Activated CD4-positive, alpha-beta T cell treated with anti-CD3 and anti-CD28 coated beads, Interleukin-2, Interleukin-4, amounts not matched to agents 100 ng/mL and 50 ng/mL, durations not matched to agents 16 hours and 8 hours (primary cell): ENCODE results near the gene HORMAD1.
A peak's percentile ranks its signal among the peaks of the same experiment; 100 is the strongest.
"Not testable (repeated sequence)": the region's sequence is repeated elsewhere in the genome, so short reads cannot be mapped to it uniquely, and the experiment has no call there.

Source experiments
- DNase-seq: peaks from one replicate; pipeline ENCODE4 v3.0.0-alpha.2; 2020; ENCODE audit warnings: low spot score

Gene HORMAD1

DNA sequence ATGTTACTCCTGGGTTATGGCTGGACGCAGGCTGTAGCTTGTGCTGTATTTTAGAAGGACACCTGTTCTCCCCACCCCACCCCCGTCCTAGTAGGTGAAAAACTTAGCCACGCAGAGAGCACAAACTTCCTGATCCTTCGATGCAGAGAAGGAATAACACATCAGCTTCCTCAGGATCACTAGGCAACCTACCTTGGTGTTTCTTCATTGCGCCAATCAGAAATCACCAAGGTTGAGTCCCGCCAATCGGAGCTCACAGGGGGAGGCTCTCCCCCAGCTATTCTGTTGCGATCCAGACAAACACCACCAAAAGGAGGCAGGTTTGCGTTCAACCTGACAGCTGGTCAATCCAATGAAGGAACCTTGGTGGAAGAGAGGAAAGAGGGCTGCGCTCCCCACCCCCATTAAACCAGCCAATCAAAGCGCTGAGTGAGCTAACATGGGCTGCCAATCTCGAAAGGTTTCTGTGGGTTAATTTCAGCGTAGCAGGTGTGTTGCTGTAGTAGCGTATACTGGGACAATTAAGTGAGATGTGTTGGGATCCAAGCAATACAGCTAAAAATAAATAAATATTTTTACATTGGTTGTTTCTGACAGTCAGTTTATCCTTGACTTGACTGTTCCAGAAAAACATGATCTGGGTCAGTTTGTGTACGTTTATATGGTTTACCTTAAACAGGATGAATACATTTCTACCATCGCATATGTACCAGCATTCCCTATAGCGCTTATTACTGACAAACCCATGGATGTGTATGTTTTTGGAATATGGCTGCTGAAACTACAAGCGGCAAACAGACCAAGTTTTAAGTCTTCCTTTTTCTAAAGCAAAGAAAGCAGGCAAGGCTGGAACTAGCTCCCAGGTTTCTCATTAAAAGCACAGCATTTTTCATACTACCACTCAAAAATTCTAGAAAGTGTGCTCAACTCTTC lies 23.4 kb downstream of the HORMAD1 start, which contains the start of gene GOLPH3L:
Gene GOLPH3L, minus strand, starts transcription at position 160 of the 933 bp plus-strand sequence. CDS start 2,316 bp downstream, outside the sequence.
- peak; percentile 97 for DNase-seq

DNA sequence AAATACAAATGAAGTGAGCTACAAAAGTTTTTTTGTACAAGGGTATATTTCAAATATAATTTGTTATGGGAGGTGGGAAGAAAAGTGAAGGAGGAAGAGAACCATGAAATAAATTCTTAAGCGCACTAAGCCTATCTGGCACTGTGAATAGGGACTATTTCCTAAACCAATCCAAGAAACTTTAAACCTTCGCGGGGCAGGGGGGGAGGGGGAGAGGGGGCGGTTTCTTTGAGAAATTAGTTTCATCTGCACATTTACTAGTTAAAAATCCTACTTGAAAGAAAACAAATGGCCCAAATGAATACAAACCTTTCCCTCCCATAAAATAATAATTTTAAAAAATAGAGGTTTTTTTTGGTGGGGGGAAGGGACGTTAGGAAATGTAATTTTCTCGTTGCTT lies 24.1 kb downstream of the HORMAD1 start:
- no peak for DNase-seq

- no peak for DNase-seq
Measured at GRCh38 chr1:150696162-150696561, 24.5 kb downstream of the HORMAD1 start.

- DNase-seq, result no peak
Measured at GRCh38 chr1:150695561-150695960, 25.1 kb downstream of the HORMAD1 start.

- no peak for DNase-seq
Measured at GRCh38 chr1:150692720-150693119, 28.0 kb downstream of the HORMAD1 start.

DNA sequence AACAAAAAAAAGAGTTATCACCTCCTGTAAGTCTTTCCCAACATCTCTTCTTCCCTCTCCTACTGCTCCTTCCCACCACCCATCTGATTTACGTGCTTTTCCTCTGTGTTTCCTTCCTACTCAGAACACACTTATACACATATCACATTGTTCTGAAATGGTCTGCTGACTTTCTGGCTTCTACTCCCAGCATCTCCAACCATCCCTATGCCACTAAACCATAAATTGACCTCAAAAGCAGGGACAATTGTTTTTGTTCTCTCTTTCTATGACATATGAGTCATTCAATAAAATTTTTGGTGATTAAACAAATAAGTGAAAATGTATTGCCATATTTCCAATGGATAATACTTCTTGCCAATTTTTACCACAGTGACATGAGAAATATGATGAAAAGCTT lies 31.9 kb downstream of the HORMAD1 start:
- DNase-seq, result no peak

DNA sequence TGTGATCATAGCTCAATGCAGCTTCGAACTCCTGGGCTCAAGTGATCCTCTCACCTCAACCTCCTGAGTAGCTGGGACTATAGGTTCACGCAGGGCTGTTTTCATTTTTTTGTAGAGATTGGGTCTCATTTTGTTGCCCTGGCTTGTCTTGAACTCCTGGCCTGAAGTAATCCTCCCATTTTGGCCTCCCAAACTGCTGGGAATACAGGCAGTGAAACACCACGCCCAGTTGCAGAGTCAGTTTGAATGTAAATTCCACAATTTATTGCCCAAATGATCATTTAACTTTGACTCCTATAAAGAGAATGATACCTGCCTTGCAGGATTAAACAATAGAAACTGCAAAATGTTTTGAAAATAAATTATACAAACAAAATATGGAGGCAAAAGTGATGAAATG lies 34.4 kb downstream of the HORMAD1 start:
- DNase-seq, result no peak

- no peak for DNase-seq
Measured at GRCh38 chr1:150683914-150684313, 36.8 kb downstream of the HORMAD1 start.

GRCh38 chr1:150678988-150679387 lies 41.7 kb downstream of the HORMAD1 start:
- no peak for DNase-seq

- no peak for DNase-seq
Measured at GRCh38 chr1:150674881-150675280, 45.8 kb downstream of the HORMAD1 start.

DNA sequence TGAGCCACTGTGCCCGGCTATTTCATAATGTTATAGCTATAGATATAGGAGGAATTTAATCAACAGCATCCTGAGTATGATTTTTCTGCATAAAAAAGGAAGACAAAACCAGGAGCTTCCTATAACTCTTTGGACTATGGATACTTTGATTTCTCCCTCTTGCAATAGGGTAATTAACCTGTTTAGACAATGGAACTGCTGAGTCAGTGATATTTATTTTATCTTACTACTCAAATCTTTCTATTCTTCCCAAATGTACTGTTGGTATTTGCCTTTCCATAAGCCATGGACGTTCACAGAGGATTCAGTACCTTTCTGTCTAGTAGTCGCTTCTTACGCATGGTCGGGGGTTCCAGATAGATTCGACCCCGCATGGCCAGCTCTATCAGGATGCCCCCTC lies 57.4 kb downstream of the HORMAD1 start:
- DNase-seq, result no peak

DNA sequence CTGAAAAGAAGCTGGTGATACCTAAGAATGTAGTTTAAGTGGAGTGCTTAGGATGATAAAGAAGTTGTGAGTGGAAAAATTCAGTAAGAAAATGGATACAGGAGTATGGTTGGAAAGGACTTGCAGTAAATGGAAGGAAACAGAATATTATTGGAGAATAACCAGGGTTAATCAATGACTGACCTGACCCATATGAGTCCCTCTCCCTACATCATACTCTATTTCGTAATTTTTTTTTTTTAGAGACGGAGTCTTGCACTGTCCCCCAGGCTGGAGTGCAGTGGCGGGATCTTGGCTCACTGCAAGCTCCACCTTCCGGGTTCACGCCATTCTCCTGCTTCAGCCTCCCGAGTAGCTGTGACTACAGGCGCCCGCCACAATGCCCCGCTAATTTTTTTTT lies 57.9 kb downstream of the HORMAD1 start:
- DNase-seq, result no peak

GRCh38 chr1:150661156-150661555 lies 59.5 kb downstream of the HORMAD1 start:
- no peak for DNase-seq

GRCh38 chr1:150660584-150660983 lies 60.1 kb downstream of the HORMAD1 start:
- DNase-seq, result no peak

GRCh38 chr1:150657064-150657463 lies 63.6 kb downstream of the HORMAD1 start:
- DNase-seq, result not testable (repeated sequence)

- not testable (repeated sequence) for DNase-seq
Measured at GRCh38 chr1:150654635-150655034, 66.1 kb downstream of the HORMAD1 start.

DNA sequence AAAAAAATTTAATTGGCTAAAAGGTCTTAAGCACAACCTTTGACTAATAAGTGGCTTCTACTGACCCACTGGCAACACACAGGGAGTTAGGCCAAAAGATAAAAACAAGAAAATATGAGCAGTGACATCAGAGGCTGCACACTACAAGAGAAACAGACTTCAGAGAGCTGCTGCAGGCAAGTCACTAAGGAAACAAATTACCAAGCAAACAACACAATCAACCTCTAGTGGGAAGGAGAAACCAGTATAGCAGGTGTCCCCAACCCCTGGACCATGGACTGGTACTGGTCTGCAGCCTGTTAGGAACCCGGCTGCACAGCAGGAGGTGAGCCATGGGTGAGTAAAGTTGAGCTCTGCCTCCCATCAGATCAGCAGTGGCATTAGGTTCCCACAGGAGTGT lies 70.5 kb downstream of the HORMAD1 start:
- no peak for DNase-seq

- DNase-seq, result no peak
Measured at GRCh38 chr1:150649441-150650075, 71.1 kb downstream of the HORMAD1 start.
